DOHH2 (cell line): ENCODE measurements around the gene CLMN.
A peak's percentile ranks its signal among the peaks of the same experiment; 100 is the strongest.

Experiments used
- H3F3A ChIP-seq: fragments of 200-600 bp; sonication (generic), shearing (Covaris generic); 2 replicates; pipeline ENCODE4 v1.6.0; 2016; ENCODE audit warnings: antibody characterized with exemption, mild to moderate bottlenecking; ENCODE audit not compliant: control insufficient read depth, insufficient read depth
- H3K27ac ChIP-seq: fragments of 200-600 bp; sonication (generic); 2 replicates; pipeline ENCODE4 v1.5.1; 2014; ENCODE audit warnings: low read depth, mild to moderate bottlenecking, low read length, moderate library complexity
- H3K27me3 ChIP-seq: fragments of 200-600 bp; sonication (generic); 2 replicates; pipeline ENCODE4 v1.6.1; 2014; ENCODE audit warnings: mild to moderate bottlenecking, low read length, mixed read lengths; ENCODE audit not compliant: control insufficient read depth
- H3K36me3 ChIP-seq: fragments of 200-600 bp; sonication (generic); 2 replicates; pipeline ENCODE4 v1.6.1; 2014; ENCODE audit warnings: mild to moderate bottlenecking, low read length, moderate library complexity, mixed read lengths; ENCODE audit not compliant: control insufficient read depth
- H3K4me1 ChIP-seq: fragments of 200-600 bp; sonication (generic); 2 replicates; pipeline ENCODE4 v1.6.1; 2014; ENCODE audit warnings: mild to moderate bottlenecking, low read length, mixed read lengths; ENCODE audit not compliant: control insufficient read depth
- H3K4me2 ChIP-seq: fragments of 200-600 bp; sonication (generic); 2 replicates; pipeline ENCODE4 v1.6.0; 2014; ENCODE audit warnings: mild to moderate bottlenecking, low read length, moderate library complexity
- H3K4me3 ChIP-seq: fragments of 200-600 bp; sonication (generic); 2 replicates; pipeline ENCODE4 v1.5.1; 2014; ENCODE audit warnings: mild to moderate bottlenecking, low read length, mixed read lengths
- H3K79me2 ChIP-seq: fragments of 200-600 bp; sonication (generic); 2 replicates; pipeline ENCODE4 v1.6.1; 2014; ENCODE audit warnings: mild to moderate bottlenecking, low read length, mixed read lengths; ENCODE audit not compliant: control insufficient read depth
- H3K9me2 ChIP-seq: fragments of 200-600 bp; sonication (generic); replicated peaks from 2 replicates; pipeline ENCODE4 v1.6.1; 2014; ENCODE audit warnings: mild to moderate bottlenecking, low read length, mixed read lengths; ENCODE audit not compliant: control insufficient read depth
- H3K9me3 ChIP-seq: fragments of 200-600 bp; sonication (generic); 2 replicates; pipeline ENCODE4 v1.6.1; 2014; ENCODE audit warnings: antibody characterized with exemption, low read length, mixed read lengths; ENCODE audit not compliant: control insufficient read depth, insufficient read depth
- H4K20me1 ChIP-seq: fragments of 200-600 bp; sonication (generic); 2 replicates; pipeline ENCODE4 v1.6.0; 2014; ENCODE audit warnings: low read depth, mild to moderate bottlenecking, antibody characterized with exemption, low read length, moderate library complexity; ENCODE audit not compliant: control insufficient read depth, insufficient read depth
- EZH2phosphoT487 ChIP-seq: fragments of 200-600 bp; sonication (generic); IDR thresholded peaks from 2 replicates; pipeline ENCODE4 v1.6.1; 2017; ENCODE audit warnings: borderline replicate concordance, mild to moderate bottlenecking, antibody characterized with exemption, low read length, moderate library complexity, mixed read lengths
- TF ChIP-seq, protein P1 (sequence below): fragments of 200-600 bp; sonication (generic); IDR thresholded peaks from one replicate; pipeline ENCODE4 v1.5.1; 2014; ENCODE audit warnings: antibody characterized with exemption, mild to moderate bottlenecking, low read depth, low read length; ENCODE audit not compliant: poor library complexity, severe bottlenecking

CLMN gene

DNA sequence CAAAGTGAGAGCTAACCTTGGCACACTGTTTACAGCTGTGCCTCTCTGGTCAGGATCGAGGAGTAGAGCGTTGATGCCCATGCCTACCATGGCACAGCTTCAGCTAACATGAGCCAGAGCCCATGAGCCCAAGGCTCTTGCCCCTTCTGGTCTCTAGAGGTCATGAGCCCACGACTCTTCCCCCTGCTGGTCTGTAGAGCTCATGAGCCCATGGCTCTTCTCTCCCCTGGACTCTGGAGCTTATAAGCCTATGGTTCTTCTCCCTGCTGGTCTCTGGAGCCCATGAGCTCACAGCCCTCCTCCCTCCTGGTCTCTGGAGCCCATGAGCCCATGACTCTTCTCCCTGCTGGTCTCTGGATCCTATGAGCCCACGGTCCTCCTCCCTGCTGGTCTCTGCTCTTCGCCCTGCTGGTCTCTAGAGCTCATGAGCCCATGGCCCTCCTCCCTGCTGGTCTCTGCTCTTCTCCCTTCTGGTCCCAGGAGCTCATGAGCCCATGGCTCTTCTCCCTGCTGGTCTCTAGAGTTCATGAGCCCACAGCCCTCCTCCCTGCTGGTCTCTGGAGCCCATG is 16.6 kb upstream of the CLMN start:
- no peak overlapping the region for H3K4me2 ChIP-seq
- H3F3A ChIP-seq = no peaks in the 10 kb centered on the region
- no peaks in the 10 kb centered on the region for H4K20me1 ChIP-seq
- H3K4me1 ChIP-seq = no peaks in the 10 kb centered on the region
- H3K9me3 ChIP-seq = no peaks in the 10 kb centered on the region
- no peaks in the 10 kb centered on the region for H3K9me2 ChIP-seq
- TF ChIP-seq, protein P1, sequence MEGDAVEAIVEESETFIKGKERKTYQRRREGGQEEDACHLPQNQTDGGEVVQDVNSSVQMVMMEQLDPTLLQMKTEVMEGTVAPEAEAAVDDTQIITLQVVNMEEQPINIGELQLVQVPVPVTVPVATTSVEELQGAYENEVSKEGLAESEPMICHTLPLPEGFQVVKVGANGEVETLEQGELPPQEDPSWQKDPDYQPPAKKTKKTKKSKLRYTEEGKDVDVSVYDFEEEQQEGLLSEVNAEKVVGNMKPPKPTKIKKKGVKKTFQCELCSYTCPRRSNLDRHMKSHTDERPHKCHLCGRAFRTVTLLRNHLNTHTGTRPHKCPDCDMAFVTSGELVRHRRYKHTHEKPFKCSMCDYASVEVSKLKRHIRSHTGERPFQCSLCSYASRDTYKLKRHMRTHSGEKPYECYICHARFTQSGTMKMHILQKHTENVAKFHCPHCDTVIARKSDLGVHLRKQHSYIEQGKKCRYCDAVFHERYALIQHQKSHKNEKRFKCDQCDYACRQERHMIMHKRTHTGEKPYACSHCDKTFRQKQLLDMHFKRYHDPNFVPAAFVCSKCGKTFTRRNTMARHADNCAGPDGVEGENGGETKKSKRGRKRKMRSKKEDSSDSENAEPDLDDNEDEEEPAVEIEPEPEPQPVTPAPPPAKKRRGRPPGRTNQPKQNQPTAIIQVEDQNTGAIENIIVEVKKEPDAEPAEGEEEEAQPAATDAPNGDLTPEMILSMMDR = no peak
- TF ChIP-seq EZH2phosphoT487 = no peak
- no peaks in the 10 kb centered on the region for H3K36me3 ChIP-seq
- H3K79me2 ChIP-seq = no peaks in the 10 kb centered on the region
- H3K4me3 ChIP-seq = no peak overlapping the region
- H3K27ac ChIP-seq = no peak overlapping the region
- peaks cover 15% of the 10 kb centered on the region for H3K27me3 ChIP-seq

DNA sequence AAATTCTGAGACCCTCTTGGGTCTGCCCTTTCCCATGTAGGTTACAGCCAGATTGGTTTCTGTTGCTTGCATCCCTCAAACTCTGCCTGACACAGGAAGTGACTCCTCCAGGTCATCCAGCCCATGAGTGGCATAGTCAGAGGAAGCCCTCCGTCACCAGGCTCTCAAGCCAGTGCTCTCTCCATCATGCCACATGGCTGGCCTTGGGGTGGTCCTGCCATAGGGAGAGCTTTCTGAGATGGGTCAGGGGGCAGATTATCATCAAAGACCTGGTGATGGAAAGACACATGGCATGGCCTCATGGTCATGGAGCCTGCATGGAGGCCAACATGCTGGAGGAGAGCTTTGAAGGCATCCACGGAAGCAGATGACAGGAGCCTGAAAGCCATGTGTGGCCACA is 15.4 kb upstream of the CLMN start:
- H3K27ac ChIP-seq = no peak overlapping the region
- H3K27me3 ChIP-seq = peaks cover 7% of the 10 kb centered on the region
- no peaks in the 10 kb centered on the region for H4K20me1 ChIP-seq
- TF ChIP-seq, protein P1 = no peak
- TF ChIP-seq EZH2phosphoT487 = no peak
- H3K4me1 ChIP-seq = no peaks in the 10 kb centered on the region
- H3K4me3 ChIP-seq = no peak overlapping the region
- no peaks in the 10 kb centered on the region for H3F3A ChIP-seq
- H3K9me2 ChIP-seq = no peaks in the 10 kb centered on the region
- no peak overlapping the region for H3K4me2 ChIP-seq
- no peaks in the 10 kb centered on the region for H3K9me3 ChIP-seq
- H3K79me2 ChIP-seq = no peaks in the 10 kb centered on the region
- no peaks in the 10 kb centered on the region for H3K36me3 ChIP-seq

DNA sequence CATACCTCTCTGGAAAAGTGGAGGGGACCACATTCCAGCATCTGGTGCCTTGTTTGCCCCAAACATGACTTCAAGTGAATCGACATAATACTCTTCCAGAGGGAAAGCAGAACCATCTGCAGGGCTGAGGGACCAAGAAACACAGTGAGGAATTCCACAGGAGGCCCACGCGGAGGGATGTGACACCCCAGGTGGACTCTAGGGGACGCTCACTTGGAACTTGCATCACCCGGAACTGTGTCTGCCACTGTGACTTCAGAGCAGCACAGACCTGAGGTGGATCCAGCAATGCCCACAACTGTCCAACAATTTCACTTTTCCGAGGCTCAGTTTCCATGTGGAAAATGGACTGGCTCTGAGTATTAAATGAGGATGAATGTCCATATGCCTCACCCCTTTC is 14.3 kb upstream of the CLMN start:
- no peaks in the 10 kb centered on the region for H3K9me2 ChIP-seq
- no peaks in the 10 kb centered on the region for H3K36me3 ChIP-seq
- no peak for TF ChIP-seq EZH2phosphoT487
- TF ChIP-seq, protein P1 = peak; percentile 13
- H3K9me3 ChIP-seq = no peaks in the 10 kb centered on the region
- H4K20me1 ChIP-seq = no peaks in the 10 kb centered on the region
- peaks cover 2% of the 10 kb centered on the region; the same call in 1 of the 2 replicates for H3K4me1 ChIP-seq
- H3F3A ChIP-seq = no peaks in the 10 kb centered on the region
- H3K79me2 ChIP-seq = no peaks in the 10 kb centered on the region
- no peak overlapping the region for H3K4me3 ChIP-seq
- no peak overlapping the region for H3K27ac ChIP-seq
- no peak overlapping the region for H3K4me2 ChIP-seq
- H3K27me3 ChIP-seq = peaks cover 15% of the 10 kb centered on the region

DNA sequence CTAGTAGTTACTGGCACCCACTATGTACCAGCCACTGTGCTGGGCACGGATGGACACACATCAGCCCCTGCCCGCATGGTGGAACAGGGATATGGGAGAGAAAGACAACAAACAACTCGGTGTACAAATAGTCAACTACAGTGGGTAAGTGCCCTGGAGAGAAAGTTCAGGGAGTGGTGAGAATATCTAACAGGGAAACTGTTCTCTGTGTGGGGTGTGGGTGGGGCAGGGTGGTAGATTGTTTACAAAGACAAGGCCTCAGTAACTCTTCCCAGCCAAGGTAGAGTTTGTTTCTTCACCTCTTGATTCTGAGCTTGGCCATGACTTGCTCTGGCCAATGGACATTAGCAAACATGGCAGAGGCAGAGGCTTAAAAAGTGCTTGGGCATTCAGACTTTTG is 12.9 kb upstream of the CLMN start:
- Histone ChIP-seq H3K9me3 (no peaks in the 10 kb centered on the region), H3K4me3 (no peak overlapping the region), H3K9me2 (no peaks in the 10 kb centered on the region), H3K4me2 (no peak overlapping the region), H3K79me2 (no peaks in the 10 kb centered on the region), H3K27ac (no peak overlapping the region), H3F3A (no peaks in the 10 kb centered on the region), H3K36me3 (no peaks in the 10 kb centered on the region), H3K27me3 (peaks cover 24% of the 10 kb centered on the region), H3K4me1 (peaks cover 16% of the 10 kb centered on the region), H4K20me1 (no peaks in the 10 kb centered on the region)
- TF ChIP-seq EZH2phosphoT487 = no peak
- TF ChIP-seq, protein P1 = no peak
